NCI-H187 (cell line): Measurements from ENCODE around the gene MOV10L1.

Experiments
- DNase-seq, 2 experiments: peaks; one replicate each; lab custom pipeline; 2025; lab: John Stamatoyannopoulos, UW

Gene MOV10L1

GRCh38 chr22:50089682-50090411 lies at the start of gene MOV10L1:
MOV10L1 (plus strand) TSS chr22:50090006; CDS start chr22:50090089, 83 bp downstream.
- DNase-seq, result no peak

- DNase-seq, result no peak
Observed at GRCh38 chr22:50040717-50041116, 49.1 kb upstream of the MOV10L1 start.

- DNase-seq, result no peak
Observed at GRCh38 chr22:50041361-50042065, 48.3 kb upstream of the MOV10L1 start.

GRCh38 chr22:50044485-50045118 lies 45.2 kb upstream of the MOV10L1 start:
- DNase-seq, result no peak

- DNase-seq, result no peak
Observed at GRCh38 chr22:50045211-50046018, 44.4 kb upstream of the MOV10L1 start.

- no peak for DNase-seq
Observed at GRCh38 chr22:50046019-50046415, 43.8 kb upstream of the MOV10L1 start.

- no peak for DNase-seq
Observed at GRCh38 chr22:50046481-50047245, 43.1 kb upstream of the MOV10L1 start.

GRCh38 chr22:50047346-50047745 lies 42.5 kb upstream of the MOV10L1 start:
- no peak for DNase-seq

- no peak for DNase-seq
Observed at GRCh38 chr22:50048061-50048765, 41.6 kb upstream of the MOV10L1 start.

GRCh38 chr22:50048836-50049235 lies 41.0 kb upstream of the MOV10L1 start:
- no peak for DNase-seq

- no peak for DNase-seq
Observed at GRCh38 chr22:50049299-50050195, 40.3 kb upstream of the MOV10L1 start.

- DNase-seq, result no peak
Observed at GRCh38 chr22:50051930-50052329, 37.9 kb upstream of the MOV10L1 start.

GRCh38 chr22:50053861-50054260 lies 35.9 kb upstream of the MOV10L1 start:
- no peak for DNase-seq

- no peak for DNase-seq
Observed at GRCh38 chr22:50056214-50056972, 33.4 kb upstream of the MOV10L1 start.

- no peak for DNase-seq
Observed at GRCh38 chr22:50057278-50058060, 32.3 kb upstream of the MOV10L1 start.

GRCh38 chr22:50058061-50058905 lies 31.5 kb upstream of the MOV10L1 start, which contains the start of gene TTLL8:
TTLL8 (minus strand) TSS chr22:50058298.
- DNase-seq, result no peak
